Ecto neural progenitor cell (in vitro differentiated cells): ENCODE data around the gene ITFG1.
"Not testable (repeated sequence)": the region's sequence is repeated elsewhere in the genome, so short reads cannot be mapped to it uniquely, and the experiment has no call there.

ENCODE experiments used
- DNase-seq: peaks from one replicate; pipeline ENCODE4 v3.0.0-alpha.2; 2018; ENCODE audit warnings: low spot score

ITFG1 gene

DNA sequence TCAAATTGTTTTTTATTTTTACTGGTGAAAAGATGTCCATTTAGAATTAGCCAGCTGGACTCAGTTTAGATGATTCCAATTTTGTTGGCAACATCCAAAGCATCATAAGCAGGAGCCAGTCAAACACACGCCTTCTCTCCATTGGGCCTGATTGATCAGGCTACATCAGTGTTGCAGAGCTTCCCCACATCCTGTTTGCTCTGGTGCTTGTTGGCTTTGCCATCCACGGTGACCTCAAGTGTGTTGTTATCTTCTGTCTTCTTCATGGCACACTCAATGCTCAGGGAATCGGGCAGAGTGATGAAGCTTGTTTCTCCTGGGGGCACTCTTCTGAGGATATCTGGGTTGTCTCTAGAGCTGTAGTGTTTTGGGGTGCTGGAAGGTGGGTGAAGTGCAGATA lies 310.8 kb downstream of the ITFG1 start:
- DNase-seq = no peak

DNA sequence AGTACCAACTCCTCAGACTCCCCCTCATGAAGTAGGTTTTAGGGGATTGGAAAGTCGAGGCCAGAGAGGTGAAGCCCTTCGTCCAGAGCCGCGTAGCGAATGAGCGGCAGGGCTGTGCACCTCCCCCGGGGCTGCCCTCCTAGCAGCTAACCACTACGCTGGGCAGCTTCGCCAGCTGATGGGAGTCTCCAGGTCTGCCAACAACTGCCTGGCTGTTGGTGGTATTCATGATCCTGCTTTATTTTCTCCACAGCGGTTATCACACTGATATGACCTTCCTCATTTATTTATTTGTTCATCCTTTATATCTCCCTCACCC lies 316.3 kb downstream of the ITFG1 start:
- DNase-seq = no peak

DNA sequence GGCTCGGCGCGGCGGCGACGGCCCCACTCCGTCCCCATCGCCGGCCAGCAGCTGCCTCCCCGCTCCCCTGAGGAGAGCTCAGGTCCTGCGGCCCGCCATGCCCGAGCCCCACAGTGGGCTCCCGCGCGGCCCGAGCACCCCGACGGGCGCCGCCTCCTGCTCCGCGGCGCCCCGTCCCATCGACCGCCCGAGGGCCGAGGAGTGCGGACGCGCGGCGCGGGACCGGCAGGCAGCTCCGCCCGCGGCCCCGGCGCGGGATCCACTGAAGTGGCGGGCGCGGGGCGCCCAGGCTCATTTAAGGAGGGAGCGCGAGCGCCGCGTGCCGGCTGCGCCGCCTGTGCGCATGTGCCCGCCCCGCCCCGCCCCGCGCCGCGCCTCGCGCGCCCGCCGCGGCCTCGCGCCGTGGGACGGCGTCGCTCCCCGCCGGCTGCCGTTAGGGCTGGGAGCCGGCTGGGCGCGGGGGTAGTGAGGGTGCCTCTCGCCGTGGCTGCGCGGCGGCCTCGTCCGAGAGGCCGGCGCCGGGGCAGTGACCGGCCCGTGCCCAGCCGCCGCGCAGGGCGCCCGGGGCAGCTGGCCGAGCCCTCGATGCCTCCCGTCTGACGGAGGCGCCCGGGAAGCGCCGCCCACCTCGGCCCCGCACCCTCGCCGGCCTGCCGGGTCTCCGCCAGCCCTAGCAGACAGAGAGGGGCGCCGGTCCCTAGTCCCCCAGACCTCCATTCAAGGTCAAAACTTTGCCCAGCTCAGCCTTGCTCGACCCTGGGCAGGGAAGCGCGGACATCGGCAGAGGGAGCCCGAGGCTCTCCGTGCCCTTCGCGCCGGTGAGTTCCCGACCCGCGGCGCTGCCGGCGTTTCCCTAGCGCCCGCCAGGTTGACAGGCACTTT lies 316.9 kb downstream of the ITFG1 start, which contains the start of gene NETO2:
TSS of gene NETO2 (minus strand) at position 269 of the 882 bp plus-strand sequence. CDS start 333 bp downstream, outside the sequence.
- peak; percentile 77 for DNase-seq

DNA sequence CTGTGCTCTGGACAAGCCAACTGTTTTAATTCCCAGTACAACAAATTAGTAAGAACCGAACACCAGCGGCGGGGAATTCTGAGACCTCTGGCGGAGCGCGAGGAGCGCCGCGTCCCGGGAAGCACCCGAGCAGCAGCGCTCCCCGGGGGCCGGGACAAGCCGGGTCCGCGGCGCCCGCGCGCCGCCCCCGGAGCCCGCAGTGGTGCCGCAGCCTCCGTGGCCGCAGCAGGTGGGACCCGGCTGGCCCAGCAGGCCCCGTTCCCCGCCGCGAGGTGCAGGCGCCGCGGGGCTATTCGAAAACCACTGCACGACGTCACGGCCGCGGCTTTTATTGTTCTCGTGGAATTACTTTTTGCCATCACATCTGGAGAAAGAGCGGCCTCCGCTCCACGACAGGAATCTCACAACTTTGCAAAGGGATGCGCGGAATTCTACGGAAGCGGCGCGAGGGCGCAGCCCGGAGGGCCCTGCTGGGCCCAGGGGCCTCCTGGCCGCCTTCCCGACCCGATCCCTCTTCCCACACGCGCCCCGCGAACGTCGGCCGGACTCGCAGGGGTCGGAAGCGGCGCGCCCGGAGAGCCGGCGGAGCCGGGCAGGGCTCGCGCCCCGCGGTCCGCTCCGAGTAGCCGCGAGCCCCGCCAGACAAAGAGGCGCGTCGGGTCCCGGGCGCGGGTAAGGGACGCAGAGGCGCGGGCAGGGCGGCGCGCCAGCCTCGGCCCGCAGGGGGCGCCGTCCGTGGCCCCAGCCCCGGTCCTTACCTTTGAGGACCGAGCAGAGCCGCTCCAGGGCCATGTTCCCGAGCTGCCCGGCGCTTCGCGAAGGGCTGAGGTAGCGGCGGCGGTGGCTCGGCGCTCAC lies 317.8 kb downstream of the ITFG1 start:
- DNase-seq = peak; percentile 87

GRCh38 chr16:47142486-47142820 lies 318.4 kb downstream of the ITFG1 start:
- no peak for DNase-seq

- peak; percentile 86 for DNase-seq
Measured at GRCh38 chr16:47141773-47142485, 318.9 kb downstream of the ITFG1 start.

GRCh38 chr16:47140686-47141085 lies 320.2 kb downstream of the ITFG1 start:
- no peak for DNase-seq

- no peak for DNase-seq
Measured at GRCh38 chr16:47139561-47140185, 321.2 kb downstream of the ITFG1 start.

GRCh38 chr16:47137925-47138324 lies 322.9 kb downstream of the ITFG1 start:
- DNase-seq = not testable (repeated sequence)

GRCh38 chr16:47136099-47136842 lies 324.6 kb downstream of the ITFG1 start:
- no peak for DNase-seq

GRCh38 chr16:47134550-47134949 lies 326.3 kb downstream of the ITFG1 start:
- DNase-seq = no peak

DNA sequence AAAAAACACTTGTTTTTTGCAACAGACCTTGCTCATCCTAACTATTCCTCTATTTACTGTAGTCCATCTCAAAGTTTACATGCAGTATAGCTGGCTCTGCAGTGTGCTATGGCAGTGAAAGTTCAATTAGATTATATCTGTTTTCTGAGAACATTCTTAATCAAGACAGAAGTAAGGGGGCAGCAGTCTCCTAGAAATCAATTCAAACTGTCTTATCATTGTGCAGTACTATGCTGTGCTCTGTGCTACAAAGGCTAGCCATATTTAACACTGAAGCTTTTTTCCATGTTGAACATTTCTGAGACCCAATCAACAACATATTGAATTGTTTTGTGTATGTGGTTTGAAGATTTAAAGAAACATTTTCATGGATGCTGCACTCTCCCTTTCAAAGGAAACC lies 328.6 kb downstream of the ITFG1 start:
- no peak for DNase-seq

GRCh38 chr16:47129755-47130435 lies 331.0 kb downstream of the ITFG1 start:
- DNase-seq = no peak

DNA sequence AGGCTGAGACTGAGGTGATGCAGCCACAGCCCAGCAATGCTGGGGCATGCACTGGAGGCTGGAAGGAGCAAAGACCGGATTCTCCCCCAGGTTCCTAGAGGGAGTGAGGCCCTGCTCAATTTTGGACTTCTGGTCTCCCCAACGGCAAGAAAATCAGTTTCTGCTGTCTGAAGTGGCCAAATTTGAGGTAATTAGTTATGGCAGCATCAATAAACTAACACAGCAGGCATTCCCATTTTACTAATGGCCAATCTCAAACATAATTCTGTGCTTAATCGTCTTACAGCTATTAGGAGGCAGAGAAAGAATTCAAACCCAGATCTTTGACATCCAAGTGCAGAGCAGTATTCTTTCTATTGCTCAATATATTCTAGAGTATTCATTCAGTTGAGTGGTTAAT lies 333.3 kb downstream of the ITFG1 start:
- DNase-seq = no peak

GRCh38 chr16:47125757-47126156 lies 335.1 kb downstream of the ITFG1 start:
- DNase-seq = no peak

DNA sequence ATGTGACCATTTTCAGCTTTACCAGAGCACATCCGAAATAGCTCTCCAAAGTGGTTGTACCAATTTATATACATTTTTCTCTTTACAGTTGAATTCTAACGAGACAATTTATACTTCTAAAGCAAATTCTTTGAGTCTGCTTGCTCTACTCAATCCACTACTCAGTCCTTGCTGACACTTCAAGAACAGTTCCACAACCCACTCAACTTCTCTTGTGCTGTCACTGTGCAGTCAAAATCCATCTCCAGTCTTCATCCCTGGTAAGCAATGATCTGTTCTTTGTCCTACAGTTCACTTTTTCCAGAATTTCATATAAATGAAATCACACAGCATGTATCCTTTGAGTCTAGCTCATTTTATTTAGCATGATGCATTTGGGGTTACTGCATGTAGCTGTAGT lies 347.7 kb downstream of the ITFG1 start:
- no peak for DNase-seq

- no peak for DNase-seq
Measured at GRCh38 chr16:47110939-47111338, 349.9 kb downstream of the ITFG1 start.

DNA sequence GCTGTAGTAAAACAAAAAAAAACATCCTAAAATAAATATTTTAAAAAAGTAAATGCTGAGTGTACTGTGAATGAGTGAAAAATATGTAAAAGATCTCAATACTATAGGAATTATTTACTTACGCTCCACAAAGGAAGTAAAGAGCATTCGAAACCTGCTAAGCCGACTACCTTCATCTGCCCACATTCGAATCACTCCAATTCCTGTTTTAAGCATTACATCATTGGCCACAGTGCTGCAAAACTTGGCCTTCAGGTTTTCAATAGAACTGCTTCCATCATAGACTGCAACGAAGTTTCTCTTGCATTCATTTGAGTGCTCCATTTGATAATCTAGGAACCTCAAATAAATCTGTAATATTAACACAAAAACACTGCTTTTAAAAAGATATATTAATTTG lies 351.5 kb downstream of the ITFG1 start:
- DNase-seq = no peak
